Activated CD8-positive, alpha-beta T cell treated with anti-CD3 and anti-CD28 coated beads for 36 hours (primary cell): ENCODE results near the gene FXYD5. TPM values are rescaled to one million over a fixed set of nuclear protein-coding genes. Genes with fewer than 3 reads are reported as not detected.

Source experiments
- ATAC-seq: fragments of 200-7000 bp; cut with Tn5 transposase; one replicate; pipeline ENCODE4 v1.10.0; 2021; ENCODE audit warnings: mild to moderate bottlenecking, moderate library complexity
- CTCF ChIA-PET: fragments of 350-600 bp; sonication (Branson Sonifier 250); formaldehyde crosslinking; loops from one replicate; lab custom pipeline; 2021; ENCODE audit warnings: antibody characterized with exemption; lab: Charles Lee
- POLR2A ChIA-PET: fragments of 350-600 bp; sonication (Branson Sonifier 250); formaldehyde crosslinking; loops from one replicate; lab custom pipeline; 2021; ENCODE audit warnings: antibody characterized with exemption; lab: Charles Lee
- DNase-seq: peaks from one replicate; pipeline ENCODE4 v3.0.0-alpha.2; 2020
- H3K27ac Mint-ChIP-seq: one replicate; pipeline ENCODE4 v1.8.0; 2021; ENCODE audit warnings: mild to moderate bottlenecking, mixed read lengths
- H3K27me3 Mint-ChIP-seq: one replicate; pipeline ENCODE4 v1.8.0; 2021; ENCODE audit warnings: mixed read lengths
- H3K36me3 Mint-ChIP-seq: one replicate; pipeline ENCODE4 v1.8.0; 2021; ENCODE audit warnings: low read depth, mixed read lengths
- H3K4me1 Mint-ChIP-seq: one replicate; pipeline ENCODE4 v1.8.0; 2021; ENCODE audit warnings: low read depth, mixed read lengths
- H3K4me3 Mint-ChIP-seq: one replicate; pipeline ENCODE4 v1.8.0; 2021; ENCODE audit warnings: mild to moderate bottlenecking, moderate library complexity, mixed read lengths
- H3K9me3 Mint-ChIP-seq: one replicate; pipeline ENCODE4 v1.8.0; 2021; ENCODE audit warnings: mixed read lengths
- intact Hi-C: fragments of 100-400 bp; cut with micrococcal nuclease; formaldehyde crosslinking; loops from one replicate; pipeline ENCODE4 v1.10.0; 2022
- total RNA-seq, 2 experiments: library from RNA; stranded (reverse); gene quantifications; one replicate each; pipeline ENCODE4 v1.2.3, GENCODE V29; 2021
- TF ChIP-seq, protein P1 (sequence below): fragments of 200-600 bp; IDR thresholded peaks from one replicate; pipeline ENCODE4 v1.8.0; 2022; ENCODE audit warnings: antibody characterized with exemption, mild to moderate bottlenecking

FXYD5 gene
- total RNA-seq, 2 experiments from 2014 or later: 225 to 241 TPM

GRCh38 chr19:35216016-35216832 is 61.7 kb downstream of the FXYD5 start:
- CTCF ChIA-PET: interaction anchor here (0.5 to 3.8 kb wide), 7 partner anchors 10 to 80 kb away, joined by 3 to 24 read pairs (median 3); no protein-coding TSS in a partner anchor
- POLR2A ChIA-PET: interaction anchor here (0.8 to 1.5 kb wide), 5 partner anchors 10 to 52 kb away, joined by 3 to 5 read pairs (median 3); no protein-coding TSS in a partner anchor
- Mint-ChIP-seq H3K27ac (peak overlapping the region; percentile 74), H3K9me3 (peaks cover 8% of the 10 kb centered on the region), H3K27me3 (no peaks in the 10 kb centered on the region), H3K36me3 (no peaks in the 10 kb centered on the region), H3K4me1 (peaks cover 52% of the 10 kb centered on the region), H3K4me3 (no peak overlapping the region)
- ATAC-seq: no peak
- intact Hi-C loops: no loop called here
- TF ChIP-seq, protein P1, sequence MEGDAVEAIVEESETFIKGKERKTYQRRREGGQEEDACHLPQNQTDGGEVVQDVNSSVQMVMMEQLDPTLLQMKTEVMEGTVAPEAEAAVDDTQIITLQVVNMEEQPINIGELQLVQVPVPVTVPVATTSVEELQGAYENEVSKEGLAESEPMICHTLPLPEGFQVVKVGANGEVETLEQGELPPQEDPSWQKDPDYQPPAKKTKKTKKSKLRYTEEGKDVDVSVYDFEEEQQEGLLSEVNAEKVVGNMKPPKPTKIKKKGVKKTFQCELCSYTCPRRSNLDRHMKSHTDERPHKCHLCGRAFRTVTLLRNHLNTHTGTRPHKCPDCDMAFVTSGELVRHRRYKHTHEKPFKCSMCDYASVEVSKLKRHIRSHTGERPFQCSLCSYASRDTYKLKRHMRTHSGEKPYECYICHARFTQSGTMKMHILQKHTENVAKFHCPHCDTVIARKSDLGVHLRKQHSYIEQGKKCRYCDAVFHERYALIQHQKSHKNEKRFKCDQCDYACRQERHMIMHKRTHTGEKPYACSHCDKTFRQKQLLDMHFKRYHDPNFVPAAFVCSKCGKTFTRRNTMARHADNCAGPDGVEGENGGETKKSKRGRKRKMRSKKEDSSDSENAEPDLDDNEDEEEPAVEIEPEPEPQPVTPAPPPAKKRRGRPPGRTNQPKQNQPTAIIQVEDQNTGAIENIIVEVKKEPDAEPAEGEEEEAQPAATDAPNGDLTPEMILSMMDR: no peak
- DNase-seq: no peak

DNA sequence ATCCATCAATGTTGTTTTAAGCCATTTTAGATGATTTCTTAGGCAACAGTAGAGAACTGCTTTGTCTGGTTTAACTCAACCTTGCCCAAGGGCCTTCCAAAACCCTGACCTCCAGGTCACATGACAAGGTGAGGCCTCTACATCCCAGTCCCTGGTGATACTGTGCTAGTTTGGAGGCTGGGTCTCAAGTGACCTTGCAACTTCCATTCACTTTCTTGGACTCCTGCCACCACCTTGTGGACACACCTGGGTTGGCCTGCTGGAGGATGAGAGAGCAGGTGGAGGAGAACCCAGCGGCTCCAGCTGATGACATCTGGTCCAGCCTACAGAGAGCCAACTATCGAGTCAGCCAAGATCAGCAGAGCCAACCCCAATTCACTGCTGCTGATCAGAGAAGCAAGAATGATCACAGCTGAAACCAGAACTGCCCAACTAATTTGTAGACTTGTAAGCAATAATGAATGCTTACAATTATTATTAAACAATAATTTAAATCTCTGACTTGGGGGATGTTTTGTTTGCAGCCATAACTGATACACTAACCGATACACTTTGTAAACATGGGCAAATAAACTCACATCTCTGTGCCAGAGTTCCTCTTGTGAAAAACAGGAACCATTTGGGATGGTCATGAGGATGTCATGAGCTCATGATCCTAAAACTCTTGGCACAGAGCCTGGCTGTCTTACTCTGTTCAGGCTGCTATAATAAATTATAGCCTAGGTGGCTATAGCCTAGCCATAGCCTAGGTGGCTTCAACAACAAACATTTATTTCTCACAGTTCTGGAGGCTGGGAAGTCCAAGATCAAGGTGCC is 62.5 kb downstream of the FXYD5 start:
- peaks cover 45% of the 10 kb centered on the region for H3K4me1 Mint-ChIP-seq
- peak overlapping the region; percentile 74 for H3K27ac Mint-ChIP-seq
- CTCF ChIA-PET: interaction anchor here (0.5 to 3.8 kb wide), 8 partner anchors 9 to 81 kb away, joined by 3 to 24 read pairs (median 3); no protein-coding TSS in a partner anchor
- TF ChIP-seq, protein P1: peak; percentile 30
- DNase-seq (peak; percentile 72), ATAC-seq (peak; percentile 15)
- H3K4me3 Mint-ChIP-seq: no peak overlapping the region
- POLR2A ChIA-PET: interaction anchor here (0.6 to 1.5 kb wide), 6 partner anchors 9 to 76 kb away, joined by 3 to 4 read pairs (median 3); no protein-coding TSS in a partner anchor
- no peaks in the 10 kb centered on the region for H3K27me3 Mint-ChIP-seq
- intact Hi-C loops: no loop called here
- H3K36me3 Mint-ChIP-seq: no peaks in the 10 kb centered on the region
- peaks cover 8% of the 10 kb centered on the region for H3K9me3 Mint-ChIP-seq

- ATAC-seq (no peak), DNase-seq (no peak)
- no peaks in the 10 kb centered on the region for H3K36me3 Mint-ChIP-seq
- H3K4me1 Mint-ChIP-seq: peaks cover 39% of the 10 kb centered on the region
- H3K27ac Mint-ChIP-seq: no peak overlapping the region
- H3K4me3 Mint-ChIP-seq: no peak overlapping the region
- ChIA-PET POLR2A (interaction anchor here (0.6 to 1.3 kb wide), 5 partner anchors 9 to 76 kb away, joined by 3 to 4 read pairs (median 3); no protein-coding TSS in a partner anchor), CTCF (interaction anchor here (0.9 to 3.8 kb wide), 4 partner anchors 9 to 82 kb away, joined by 3 to 24 read pairs (median 3); no protein-coding TSS in a partner anchor)
- TF ChIP-seq, protein P1: no peak
- H3K27me3 Mint-ChIP-seq: no peaks in the 10 kb centered on the region
- intact Hi-C loops: no loop called here
- H3K9me3 Mint-ChIP-seq: peaks cover 8% of the 10 kb centered on the region
Measured at GRCh38 chr19:35217649-35217990, 63.1 kb downstream of the FXYD5 start.

DNA sequence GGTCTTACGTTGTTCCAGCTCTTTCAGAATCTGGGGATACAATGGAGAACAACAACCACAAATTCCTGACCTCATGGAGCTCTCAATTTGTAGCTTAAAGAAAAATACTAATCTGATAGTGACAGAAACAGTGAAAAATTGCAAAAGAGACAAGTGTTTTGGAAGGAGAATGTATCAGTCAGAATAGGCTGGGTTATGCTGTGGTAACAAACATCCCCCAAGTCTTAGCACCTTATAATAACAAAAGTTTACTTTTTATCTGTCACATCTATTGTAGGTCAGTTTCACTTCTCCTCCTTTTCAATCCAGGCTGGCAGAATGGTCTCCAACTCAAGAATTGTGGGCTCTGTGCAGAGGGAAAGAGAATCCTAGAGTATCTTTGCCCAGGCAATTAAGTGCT is 64.5 kb downstream of the FXYD5 start:
- peaks cover 33% of the 10 kb centered on the region for H3K4me1 Mint-ChIP-seq
- no peak overlapping the region for H3K4me3 Mint-ChIP-seq
- ATAC-seq (no peak), DNase-seq (no peak)
- H3K27ac Mint-ChIP-seq: no peak overlapping the region
- TF ChIP-seq, protein P1: no peak
- CTCF ChIA-PET: interaction anchor here (1.2 to 3.8 kb wide), 2 partner anchors 25 to 77 kb away, joined by 3 to 24 read pairs; no protein-coding TSS in a partner anchor
- H3K27me3 Mint-ChIP-seq: no peaks in the 10 kb centered on the region
- H3K9me3 Mint-ChIP-seq: peaks cover 8% of the 10 kb centered on the region
- intact Hi-C loops: no loop called here
- POLR2A ChIA-PET: interaction anchor here (0.7 kb wide), 1 partner anchor 13 kb away, joined by 3 read pairs; no protein-coding TSS in a partner anchor
- H3K36me3 Mint-ChIP-seq: no peaks in the 10 kb centered on the region

Other genes starting within 250 kb of the FXYD5 start
- 1 to 10 TPM; 4.2 to 4.4 TPM for gene ZNF30, start 227.8 kb upstream of the FXYD5 start, total RNA-seq
- gene ZNF792, start 190.5 kb upstream of the FXYD5 start, total RNA-seq: 1 to 10 TPM; 5.1 to 5.6 TPM
- gene GRAMD1A, start 154.4 kb upstream of the FXYD5 start, total RNA-seq: 100 to 1,000 TPM; 128 to 134 TPM
- under 1 TPM; 0.63 to 0.90 TPM for gene SCN1B, start 124.3 kb upstream of the FXYD5 start, total RNA-seq
- gene HPN, start 113.0 kb upstream of the FXYD5 start, total RNA-seq: under 1 TPM in 1 of 2 experiments, not detected in 1; 0.11 TPM
- gene FXYD3, start 38.9 kb upstream of the FXYD5 start, total RNA-seq: not detected
- gene LGI4, start 19.7 kb upstream of the FXYD5 start, total RNA-seq: under 1 TPM; 0.25 to 0.27 TPM
- gene FXYD1, start 15.9 kb upstream of the FXYD5 start, total RNA-seq: 1 to 10 TPM in 1 of 2 experiments, not detected in 1; 1.9 TPM
- under 1 TPM in 1 of 2 experiments, not detected in 1; 0.38 TPM for gene FXYD7, start 11.5 kb upstream of the FXYD5 start, total RNA-seq
- not detected for gene FAM187B, start 74.0 kb downstream of the FXYD5 start, total RNA-seq
- 10 to 100 TPM; 20.0 to 20.6 TPM for gene LSR, start 94.3 kb downstream of the FXYD5 start, total RNA-seq
- gene USF2, start 114.2 kb downstream of the FXYD5 start, total RNA-seq: 100 to 1,000 TPM; 111 to 115 TPM
- gene HAMP, start 127.8 kb downstream of the FXYD5 start, total RNA-seq: under 1 TPM in 1 of 2 experiments, not detected in 1; 0.32 TPM
- under 1 TPM; 0.20 to 0.31 TPM for gene MAG, start 137.4 kb downstream of the FXYD5 start, total RNA-seq
- 1 to 10 TPM; 2.3 to 2.8 TPM for gene CD22, start 174.5 kb downstream of the FXYD5 start, total RNA-seq
- gene FFAR1, start 193.2 kb downstream of the FXYD5 start, total RNA-seq: not detected
- gene FFAR3, start 203.7 kb downstream of the FXYD5 start, total RNA-seq: 1 to 10 TPM; 1.1 to 1.2 TPM
- under 1 TPM; 0.18 to 0.56 TPM for gene GPR42, start 216.3 kb downstream of the FXYD5 start, total RNA-seq